ENCODE measurements around the gene ATP10A. TPM values are rescaled to one million over a fixed set of nuclear protein-coding genes. Genes with fewer than 3 reads are reported as not detected.

Gene ATP10A
- total RNA-seq, 4 donors from 2014 or later: 1.4 to 10.0 (median 3.6) TPM

GRCh38 chr15:25694823-25695312 is 168.3 kb downstream of the ATP10A start:
- no peak overlapping the region for H3K27ac ChIP-seq
- no peaks in the 10 kb centered on the region for H3K4me1 ChIP-seq
- intact Hi-C loops (cut with DNase I; ENCODE audit: low total_unique reads): loop anchor here (5.0 to 10.0 kb wide), 2 partner anchors 188 to 240 kb away; no protein-coding TSS in a partner anchor
- in situ Hi-C loops (cut with MboI; ENCODE audit: low pct_ligation_motif_present in 1 of 4, low pct_unique_long_range_greater_than_20kb in 1 of 4, low sequenced_read_pairs in 3 of 4): no loop called here
- TF ChIP-seq POLR2AphosphoS5 (IDR thresholded peaks at IDR 0.05): no peak
- TF ChIP-seq POLR2A (IDR thresholded peaks at IDR 0.05): no peak
- TF ChIP-seq CTCF (IDR thresholded peaks at IDR 0.05): no peak
- TF ChIP-seq EP300 (IDR thresholded peaks at IDR 0.05; ENCODE audit: low read depth): no peak
- WGBS, 2 donors (ENCODE audit: low coverage in 1 of 2): 93% methylated on average over 19 of the region's 19 CpGs; no CpG with 5 or more reads in 1 of the 2 donors
- no peaks in the 10 kb centered on the region for H3K9me3 ChIP-seq
- no peak for DNase-seq
- H3K4me3 ChIP-seq: no peak overlapping the region
- H3K27me3 ChIP-seq: no peaks in the 10 kb centered on the region
- no peaks in the 10 kb centered on the region for H3K36me3 ChIP-seq

- no peak for TF ChIP-seq CTCF (IDR thresholded peaks at IDR 0.05)
- TF ChIP-seq EP300 (IDR thresholded peaks at IDR 0.05; ENCODE audit: low read depth): no peak
- no peak for TF ChIP-seq POLR2AphosphoS5 (IDR thresholded peaks at IDR 0.05)
- TF ChIP-seq POLR2A (IDR thresholded peaks at IDR 0.05): no peak
- Histone ChIP-seq H3K9me3 (no peaks in the 10 kb centered on the region), H3K27ac (no peak overlapping the region), H3K36me3 (no peaks in the 10 kb centered on the region), H3K4me1 (no peaks in the 10 kb centered on the region), H3K4me3 (no peak overlapping the region), H3K27me3 (no peaks in the 10 kb centered on the region)
- WGBS, 2 donors (ENCODE audit: low coverage in 1 of 2): 75% methylated on average over 4 of the region's 4 CpGs; no CpG with 5 or more reads in 1 of the 2 donors
- intact Hi-C loops (cut with DNase I; ENCODE audit: low total_unique reads): loop anchor here (10.0 kb wide), 1 partner anchor 241 kb away; no protein-coding TSS in a partner anchor
- no peak for DNase-seq
- in situ Hi-C loops (cut with MboI; ENCODE audit: low pct_ligation_motif_present in 1 of 4, low pct_unique_long_range_greater_than_20kb in 1 of 4, low sequenced_read_pairs in 3 of 4): no loop called here
Observed at GRCh38 chr15:25694239-25694584, 168.9 kb downstream of the ATP10A start.

- H3K9me3 ChIP-seq: no peaks in the 10 kb centered on the region
- H3K27me3 ChIP-seq: no peaks in the 10 kb centered on the region
- intact Hi-C loops (cut with DNase I; ENCODE audit: low total_unique reads) (loop anchor here (10.0 kb wide), 1 partner anchor 241 kb away; no protein-coding TSS in a partner anchor), in situ Hi-C loops (cut with MboI; ENCODE audit: low pct_ligation_motif_present in 1 of 4, low pct_unique_long_range_greater_than_20kb in 1 of 4, low sequenced_read_pairs in 3 of 4) (no loop called here)
- H3K4me3 ChIP-seq: no peak overlapping the region
- peak; percentile 27 to 50 (median 41) for TF ChIP-seq CTCF (IDR thresholded peaks at IDR 0.05)
- TF ChIP-seq POLR2AphosphoS5 (IDR thresholded peaks at IDR 0.05): no peak
- no peaks in the 10 kb centered on the region for H3K36me3 ChIP-seq
- H3K4me1 ChIP-seq: no peaks in the 10 kb centered on the region
- no peak overlapping the region for H3K27ac ChIP-seq
- DNase-seq: no peak
- WGBS, 2 donors (ENCODE audit: low coverage in 1 of 2): 76 to 100% methylated on average over 1 to 19 of the region's 19 CpGs
Observed at GRCh38 chr15:25693321-25694238, 169.5 kb downstream of the ATP10A start.

GRCh38 chr15:25691544-25692430 is 171.3 kb downstream of the ATP10A start:
- Histone ChIP-seq H3K4me1 (no peaks in the 10 kb centered on the region), H3K9me3 (no peaks in the 10 kb centered on the region), H3K36me3 (no peaks in the 10 kb centered on the region), H3K27me3 (no peaks in the 10 kb centered on the region), H3K4me3 (no peak overlapping the region), H3K27ac (no peak overlapping the region)
- intact Hi-C loops (cut with DNase I; ENCODE audit: low total_unique reads) (loop anchor here (10.0 kb wide), 1 partner anchor 243 kb away; no protein-coding TSS in a partner anchor), in situ Hi-C loops (cut with MboI; ENCODE audit: low pct_ligation_motif_present in 1 of 4, low pct_unique_long_range_greater_than_20kb in 1 of 4, low sequenced_read_pairs in 3 of 4) (no loop called here)
- no peak for DNase-seq
- WGBS, 2 donors (ENCODE audit: low coverage in 1 of 2): 49 to 74% methylated on average over 5 to 13 of the region's 13 CpGs
- TF ChIP-seq POLR2AphosphoS5 (IDR thresholded peaks at IDR 0.05) (no peak), CTCF (IDR thresholded peaks at IDR 0.05) (no peak), POLR2A (IDR thresholded peaks at IDR 0.05) (no peak), EP300 (IDR thresholded peaks at IDR 0.05; ENCODE audit: low read depth) (no peak)
